Measurements from ENCODE around the gene KRTAP10-6. TPM values are rescaled to one million over a fixed set of nuclear protein-coding genes. Genes with fewer than 3 reads are reported as not detected.
"Not testable (repeated sequence)": the region's sequence is repeated elsewhere in the genome, so short reads cannot be mapped to it uniquely, and the experiment has no call there.

KRTAP10-6 gene
- total RNA-seq (not detected), polyA plus RNA-seq (ENCODE audit: insufficient read depth, low read depth, low replicate concordance) (not detected)
- long read RNA-seq, donor 1, result 0 reads
- long read RNA-seq, donor 2, result 0 reads
- long read RNA-seq, donor 3, result 0 reads
- long read RNA-seq, donor 4, result 0 reads
- long read RNA-seq, donor 5, result 0 reads
- long read RNA-seq, donor 6, result 0 reads
- long read RNA-seq, donor 7, result 0 reads
- long read RNA-seq, donor 8, result 0 reads
- long read RNA-seq, donor 9, result 0 reads
- long read RNA-seq, donor 10, result 0 reads

DNA sequence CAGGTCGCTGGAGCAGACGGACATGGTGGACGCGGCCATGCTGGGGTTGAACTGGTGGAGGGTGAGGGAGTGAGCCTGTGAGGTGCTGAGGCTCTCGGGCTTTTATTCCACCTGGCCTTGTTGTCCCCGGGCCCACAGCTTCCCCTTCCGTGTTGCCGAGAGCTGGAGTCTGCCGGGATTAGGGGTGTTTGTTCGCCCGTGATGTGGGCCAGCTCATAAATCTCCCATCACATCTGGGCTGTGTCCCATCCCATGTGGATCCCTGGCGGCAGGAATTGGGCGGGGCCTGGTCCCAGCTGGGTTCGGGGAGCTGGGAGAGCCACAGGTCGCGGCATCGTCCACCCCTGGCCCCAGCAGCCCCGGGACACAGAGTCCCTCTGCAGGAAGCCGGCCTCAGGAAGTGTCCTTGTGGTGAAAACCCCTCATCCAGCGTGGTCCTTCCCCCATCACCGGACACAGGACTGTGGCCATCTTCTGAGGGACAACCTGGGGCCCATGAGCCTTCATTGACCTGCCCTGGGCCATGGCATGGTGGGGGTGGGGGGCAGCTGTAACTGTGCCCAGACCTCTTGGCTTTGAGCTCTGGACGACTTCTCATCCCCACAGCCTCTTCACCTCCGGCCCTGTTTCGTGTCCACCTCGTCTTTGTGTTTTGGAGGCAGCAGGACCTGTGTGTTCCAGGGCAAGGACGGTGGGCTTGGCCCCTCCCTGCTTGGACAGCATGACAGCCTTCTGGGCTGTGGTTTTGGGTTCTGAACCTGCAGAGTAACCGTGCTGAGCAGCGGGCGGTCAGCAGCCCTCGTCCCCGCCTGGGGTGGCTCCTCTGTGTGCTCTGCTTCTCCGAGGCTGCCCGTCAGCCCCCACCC lies at the start of gene KRTAP10-6:
KRTAP10-6 (minus strand) TSS at position 60 of the 866 bp plus-strand sequence; CDS start at position 39, 21 bp downstream.
- TF ChIP-seq, protein P1, sequence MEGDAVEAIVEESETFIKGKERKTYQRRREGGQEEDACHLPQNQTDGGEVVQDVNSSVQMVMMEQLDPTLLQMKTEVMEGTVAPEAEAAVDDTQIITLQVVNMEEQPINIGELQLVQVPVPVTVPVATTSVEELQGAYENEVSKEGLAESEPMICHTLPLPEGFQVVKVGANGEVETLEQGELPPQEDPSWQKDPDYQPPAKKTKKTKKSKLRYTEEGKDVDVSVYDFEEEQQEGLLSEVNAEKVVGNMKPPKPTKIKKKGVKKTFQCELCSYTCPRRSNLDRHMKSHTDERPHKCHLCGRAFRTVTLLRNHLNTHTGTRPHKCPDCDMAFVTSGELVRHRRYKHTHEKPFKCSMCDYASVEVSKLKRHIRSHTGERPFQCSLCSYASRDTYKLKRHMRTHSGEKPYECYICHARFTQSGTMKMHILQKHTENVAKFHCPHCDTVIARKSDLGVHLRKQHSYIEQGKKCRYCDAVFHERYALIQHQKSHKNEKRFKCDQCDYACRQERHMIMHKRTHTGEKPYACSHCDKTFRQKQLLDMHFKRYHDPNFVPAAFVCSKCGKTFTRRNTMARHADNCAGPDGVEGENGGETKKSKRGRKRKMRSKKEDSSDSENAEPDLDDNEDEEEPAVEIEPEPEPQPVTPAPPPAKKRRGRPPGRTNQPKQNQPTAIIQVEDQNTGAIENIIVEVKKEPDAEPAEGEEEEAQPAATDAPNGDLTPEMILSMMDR (IDR thresholded peaks at IDR 0.05; ENCODE audit: borderline replicate concordance, extremely low read depth, insufficient read depth), result no peak
- intact Hi-C loops (cut with DNase I), result no loop called here

GRCh38 chr21:44640761-44641160 lies 48.5 kb upstream of the KRTAP10-6 start:
- no peak overlapping the region for H3K27ac ChIP-seq (ENCODE audit: low read depth in 2 of 2, low read length in 2 of 2)
- no peaks in the 10 kb centered on the region for H3K4me1 ChIP-seq (ENCODE audit: control insufficient read depth in 2 of 3, insufficient read depth in 2 of 3, low read depth in 1 of 3, low read length in 3 of 3)
- no peak for FAIRE-seq
- peaks cover 0 to 8% (median 0%) of the 10 kb centered on the region in 3 donors for H3K9me3 ChIP-seq (ENCODE audit: control insufficient read depth in 2 of 3, insufficient read depth in 1 of 3, low read length in 3 of 3)
- H3K36me3 ChIP-seq (ENCODE audit: control insufficient read depth in 2 of 3, insufficient read depth in 3 of 3, low read length in 3 of 3), result no peaks in the 10 kb centered on the region
- no peak for DNase-seq
- no peak overlapping the region for H3K4me3 ChIP-seq (ENCODE audit: low read length in 3 of 3)
- intact Hi-C loops (cut with DNase I), result no loop called here
- H3K27me3 ChIP-seq (ENCODE audit: control insufficient read depth, insufficient read depth, low read length), result no peaks in the 10 kb centered on the region
- TF ChIP-seq, protein P1 (IDR thresholded peaks at IDR 0.05; ENCODE audit: borderline replicate concordance, extremely low read depth, insufficient read depth), result no peak
- H3K9ac ChIP-seq (ENCODE audit: low read length in 3 of 3), result no peak overlapping the region

More for the DNA sequence above, at the start of gene KRTAP10-6:
- H3K27me3 ChIP-seq (ENCODE audit: control insufficient read depth, insufficient read depth, low read length), result no peaks in the 10 kb centered on the region
- no peak within 1 kb of the TSS for H3K27ac ChIP-seq (ENCODE audit: low read depth in 2 of 2, low read length in 2 of 2)
- no peak within 1 kb of the TSS for H3K4me3 ChIP-seq (ENCODE audit: low read length in 3 of 3)
- no peaks in the 10 kb centered on the region for H3K9me3 ChIP-seq (ENCODE audit: control insufficient read depth in 2 of 3, insufficient read depth in 1 of 3, low read length in 3 of 3)
- no peak for DNase-seq
- H3K4me1 ChIP-seq (ENCODE audit: control insufficient read depth in 2 of 3, insufficient read depth in 2 of 3, low read depth in 1 of 3, low read length in 3 of 3), result no peaks in the 10 kb centered on the region
- no peak within 1 kb of the TSS for H3K9ac ChIP-seq (ENCODE audit: low read length in 3 of 3)
- no peaks in the 10 kb centered on the region for H3K36me3 ChIP-seq (ENCODE audit: control insufficient read depth in 2 of 3, insufficient read depth in 3 of 3, low read length in 3 of 3)
- no peak for FAIRE-seq

DNA sequence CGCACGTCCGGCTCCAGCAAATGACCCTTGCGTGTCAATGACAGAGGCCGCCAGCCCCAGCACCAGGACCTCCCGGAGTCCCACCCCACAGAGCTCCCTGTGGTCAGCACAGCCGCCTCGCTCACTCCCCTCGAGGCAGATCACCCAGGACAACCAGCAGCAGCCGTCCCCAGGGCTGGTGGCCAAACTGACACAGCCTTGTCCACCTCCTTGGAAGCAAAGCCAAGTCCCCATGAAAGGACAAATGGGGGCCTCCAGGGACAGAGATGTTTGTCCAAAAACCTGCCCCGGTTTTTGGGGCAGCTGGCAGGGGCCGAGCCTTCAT lies 47.0 kb upstream of the KRTAP10-6 start:
- DNase-seq (peak in 1 of 5 donors; percentile 73), FAIRE-seq (no peak)
- Histone ChIP-seq H3K4me1 (ENCODE audit: control insufficient read depth in 2 of 3, insufficient read depth in 2 of 3, low read depth in 1 of 3, low read length in 3 of 3) (no peaks in the 10 kb centered on the region), H3K27me3 (ENCODE audit: control insufficient read depth, insufficient read depth, low read length) (no peaks in the 10 kb centered on the region), H3K9ac (ENCODE audit: low read length in 3 of 3) (no peak overlapping the region), H3K9me3 (ENCODE audit: control insufficient read depth in 2 of 3, insufficient read depth in 1 of 3, low read length in 3 of 3) (peaks cover 0 to 8% (median 2%) of the 10 kb centered on the region in 3 donors), H3K27ac (ENCODE audit: low read depth in 2 of 2, low read length in 2 of 2) (no peak overlapping the region), H3K4me3 (ENCODE audit: low read length in 3 of 3) (no peak overlapping the region), H3K36me3 (ENCODE audit: control insufficient read depth in 2 of 3, insufficient read depth in 3 of 3, low read length in 3 of 3) (no peaks in the 10 kb centered on the region)
- intact Hi-C loops (cut with DNase I), result no loop called here
- TF ChIP-seq, protein P1 (IDR thresholded peaks at IDR 0.05; ENCODE audit: borderline replicate concordance, extremely low read depth, insufficient read depth), result no peak

- H3K36me3 ChIP-seq (ENCODE audit: control insufficient read depth in 2 of 3, insufficient read depth in 3 of 3, low read length in 3 of 3); H3K27me3 ChIP-seq (ENCODE audit: control insufficient read depth, insufficient read depth, low read length); H3K9ac ChIP-seq (ENCODE audit: low read length in 3 of 3); H3K9me3 ChIP-seq (ENCODE audit: control insufficient read depth in 2 of 3, insufficient read depth in 1 of 3, low read length in 3 of 3); intact Hi-C loops (cut with DNase I); H3K4me1 ChIP-seq (ENCODE audit: control insufficient read depth in 2 of 3, insufficient read depth in 2 of 3, low read depth in 1 of 3, low read length in 3 of 3); H3K27ac ChIP-seq (ENCODE audit: low read depth in 2 of 2, low read length in 2 of 2); H3K4me3 ChIP-seq (ENCODE audit: low read length in 3 of 3); DNase-seq; FAIRE-seq: not testable (repeated sequence)
These were observed 46.4 kb upstream of the KRTAP10-6 start for GRCh38 chr21:44638506-44639330.

DNA sequence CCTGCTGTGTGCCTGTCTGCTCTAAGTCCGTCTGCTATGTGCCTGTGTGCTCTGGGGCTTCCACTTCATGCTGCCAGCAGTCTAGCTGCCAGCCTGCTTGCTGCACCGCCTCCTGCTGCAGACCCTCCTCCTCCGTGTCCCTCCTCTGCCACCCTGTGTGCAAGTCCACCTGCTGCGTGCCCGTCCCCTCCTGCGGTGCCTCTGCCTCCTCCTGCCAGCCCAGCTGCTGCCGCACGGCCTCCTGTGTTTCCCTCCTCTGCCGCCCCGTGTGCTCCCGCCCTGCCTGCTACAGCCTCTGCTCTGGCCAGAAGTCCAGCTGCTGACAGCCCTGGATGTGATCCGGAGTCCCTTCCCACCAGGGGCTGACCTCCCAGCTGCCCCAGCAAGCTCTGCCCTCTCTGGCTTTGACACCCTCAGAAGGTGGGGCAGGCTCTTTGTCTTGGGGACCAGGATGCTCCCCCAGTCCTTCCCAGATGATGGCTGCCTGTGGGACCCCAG lies 45.6 kb upstream of the KRTAP10-6 start:
- DNase-seq, result not testable (repeated sequence)

More for the DNA sequence above, 45.6 kb upstream of the KRTAP10-6 start:
- FAIRE-seq; H3K27ac ChIP-seq (ENCODE audit: low read depth in 2 of 2, low read length in 2 of 2); intact Hi-C loops (cut with DNase I); H3K27me3 ChIP-seq (ENCODE audit: control insufficient read depth, insufficient read depth, low read length); H3K4me3 ChIP-seq (ENCODE audit: low read length in 3 of 3); H3K36me3 ChIP-seq (ENCODE audit: control insufficient read depth in 2 of 3, insufficient read depth in 3 of 3, low read length in 3 of 3); H3K9me3 ChIP-seq (ENCODE audit: control insufficient read depth in 2 of 3, insufficient read depth in 1 of 3, low read length in 3 of 3); H3K4me1 ChIP-seq (ENCODE audit: control insufficient read depth in 2 of 3, insufficient read depth in 2 of 3, low read depth in 1 of 3, low read length in 3 of 3); H3K9ac ChIP-seq (ENCODE audit: low read length in 3 of 3): not testable (repeated sequence)

Data from kidney (tissue), 22 donors.